Neuron (in vitro differentiated cells): ENCODE results near the gene RTL5.

Source experiments
- H2AFZ ChIP-seq: one replicate; pipeline ENCODE4 v1.6.1; 2013; ENCODE audit warnings: low read depth, mild to moderate bottlenecking, inconsistent platforms, low read length, moderate library complexity
- H3K27me3 ChIP-seq: one replicate; pipeline ENCODE4 v1.6.1; 2013; ENCODE audit warnings: low read length; ENCODE audit not compliant: insufficient read depth
- H3K36me3 ChIP-seq: one replicate; pipeline ENCODE4 v1.6.1; 2013; ENCODE audit warnings: low read length; ENCODE audit not compliant: insufficient read depth
- H3K4me1 ChIP-seq: one replicate; pipeline ENCODE4 v1.6.1; 2013; ENCODE audit warnings: low read length; ENCODE audit not compliant: insufficient read depth
- H3K4me3 ChIP-seq: 2 replicates; pipeline ENCODE4 v1.5.1; 2013; ENCODE audit warnings: mild to moderate bottlenecking, low read length, moderate library complexity
- H3K9me3 ChIP-seq: one replicate; pipeline ENCODE4 v1.6.1; 2013; ENCODE audit warnings: low read length

The RTL5 gene

DNA sequence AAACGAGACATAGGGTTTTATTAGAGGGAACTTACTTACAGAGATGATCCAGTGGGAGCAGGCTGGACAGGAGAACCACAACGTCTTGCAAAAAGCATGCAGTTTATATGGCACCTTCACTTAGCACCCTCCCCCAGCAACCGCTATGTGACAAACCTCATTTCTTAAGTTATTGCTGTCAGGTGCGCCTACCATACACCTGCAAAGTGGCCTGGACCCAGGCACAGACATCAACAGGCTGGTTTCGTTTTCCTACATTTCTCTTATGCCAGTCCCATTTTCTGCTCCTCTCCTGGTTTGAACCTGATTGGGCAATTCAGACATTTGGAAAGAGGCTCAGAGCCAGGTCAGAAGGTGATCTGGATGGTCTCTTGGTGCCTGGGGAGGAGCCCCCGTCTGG, 18.3 kb downstream of the RTL5 start:
- Histone ChIP-seq H2AFZ (no peak overlapping the region), H3K4me3 (no peak overlapping the region), H3K27me3 (peaks cover 6% of the 10 kb centered on the region), H3K4me1 (peaks cover 13% of the 10 kb centered on the region), H3K9me3 (no peaks in the 10 kb centered on the region), H3K36me3 (no peaks in the 10 kb centered on the region)

- Histone ChIP-seq H3K9me3 (no peaks in the 10 kb centered on the region), H3K4me3 (no peak overlapping the region), H2AFZ (no peak overlapping the region), H3K27me3 (peaks cover 6% of the 10 kb centered on the region), H3K36me3 (no peaks in the 10 kb centered on the region), H3K4me1 (peaks cover 13% of the 10 kb centered on the region)
Measured at GRCh38 chrX:72110876-72111708, 20.6 kb downstream of the RTL5 start.

DNA sequence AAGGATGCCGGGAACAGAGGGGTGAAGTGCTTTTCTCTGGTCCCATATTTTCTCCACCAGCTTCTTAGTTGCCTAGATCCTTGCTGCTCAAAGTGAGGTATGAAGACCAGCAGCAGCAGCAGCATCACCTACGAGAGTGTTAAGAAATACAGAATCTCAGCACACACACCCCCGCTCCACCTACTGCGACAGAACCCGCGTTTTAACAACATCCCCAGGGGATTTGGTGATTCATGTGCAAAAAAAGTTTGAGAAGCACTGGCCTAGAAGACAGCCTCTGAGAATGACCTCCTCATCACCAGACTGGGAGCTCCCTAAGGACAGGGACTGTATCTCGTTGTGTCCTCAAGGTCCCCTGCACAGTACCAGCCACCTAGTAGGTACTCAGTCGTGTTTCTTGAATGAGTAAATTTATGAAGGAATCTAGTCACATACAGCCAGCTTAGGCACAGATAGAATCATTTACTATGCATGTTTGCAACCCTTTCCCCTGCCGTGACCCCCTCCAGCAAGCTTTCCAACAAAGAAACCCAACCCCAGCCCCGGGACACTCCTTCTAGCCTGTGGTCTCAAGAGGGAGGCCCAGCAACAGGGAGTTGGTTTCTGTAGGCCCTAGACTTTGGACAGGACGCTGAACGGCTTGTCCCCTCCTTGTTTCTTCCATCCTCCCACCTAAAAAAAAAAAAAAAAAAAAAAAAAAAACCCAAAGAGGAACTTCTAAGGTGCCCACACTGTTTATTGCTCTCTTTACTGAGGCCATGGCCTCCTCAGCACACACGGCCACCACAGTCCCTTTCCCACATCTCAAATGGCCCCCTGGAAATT, 21.5 kb downstream of the RTL5 start:
- no peak overlapping the region for H2AFZ ChIP-seq
- H3K4me3 ChIP-seq, result no peak overlapping the region
- H3K9me3 ChIP-seq, result no peaks in the 10 kb centered on the region
- H3K4me1 ChIP-seq, result peaks cover 7% of the 10 kb centered on the region
- no peaks in the 10 kb centered on the region for H3K36me3 ChIP-seq
- peaks cover 6% of the 10 kb centered on the region for H3K27me3 ChIP-seq

DNA sequence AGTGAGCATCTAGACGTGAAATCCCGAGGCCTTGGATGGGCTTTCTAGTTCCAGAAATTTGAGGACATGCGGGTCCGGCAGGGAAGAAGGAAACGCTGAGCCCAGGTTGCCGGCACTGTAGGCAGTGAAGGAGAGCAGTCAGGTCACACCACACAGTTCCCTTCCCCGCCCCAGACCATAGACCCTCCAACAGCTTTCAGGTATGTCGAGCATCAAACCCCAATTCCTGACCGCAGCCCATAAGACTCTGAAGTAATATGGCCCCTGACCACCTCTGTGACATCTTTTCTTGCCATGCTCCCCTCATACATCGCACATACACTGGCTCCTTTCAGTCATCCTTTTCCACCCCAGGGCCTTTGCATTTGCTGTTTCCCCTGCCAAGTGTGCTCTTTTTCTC, 23.0 kb downstream of the RTL5 start:
- Histone ChIP-seq H2AFZ (no peak overlapping the region), H3K4me3 (no peak overlapping the region), H3K9me3 (no peaks in the 10 kb centered on the region), H3K27me3 (peaks cover 6% of the 10 kb centered on the region), H3K4me1 (no peaks in the 10 kb centered on the region), H3K36me3 (no peaks in the 10 kb centered on the region)

DNA sequence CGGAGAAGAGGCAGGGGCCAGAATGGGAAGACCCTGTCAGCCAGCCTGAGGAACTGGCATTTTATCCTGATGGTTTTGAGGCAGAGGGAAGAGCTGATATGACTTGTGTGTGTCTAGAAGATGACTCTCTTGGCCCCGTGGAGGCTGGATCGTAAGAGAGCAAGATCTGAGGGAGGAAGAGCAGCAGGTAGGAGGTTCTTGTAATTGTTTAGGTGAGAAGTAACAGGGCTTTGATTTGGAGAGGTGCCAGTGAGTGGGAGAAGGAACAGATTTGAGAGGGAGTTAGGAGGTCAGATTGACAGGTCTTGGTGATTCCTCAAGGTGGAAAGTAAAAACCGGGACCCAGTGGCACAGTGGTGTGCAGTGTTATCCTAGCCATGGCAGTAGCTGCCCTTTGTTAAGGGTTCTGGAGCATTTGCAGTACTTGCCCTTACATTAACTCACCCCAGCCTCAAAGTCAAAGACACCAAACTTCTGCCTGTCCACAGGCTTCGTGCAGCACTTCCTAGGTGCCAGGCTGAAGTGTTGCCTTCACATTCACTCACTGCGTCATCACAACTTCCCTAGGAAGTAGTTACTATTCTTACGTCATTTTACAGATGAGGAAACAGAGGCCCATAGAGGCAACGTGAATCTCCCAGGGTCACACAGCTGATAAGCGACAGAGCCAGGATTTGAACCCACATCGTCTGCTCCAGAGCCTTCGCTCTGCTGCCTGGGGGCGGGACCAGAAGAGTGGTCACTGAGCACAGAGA, 23.7 kb downstream of the RTL5 start:
- no peak overlapping the region for H2AFZ ChIP-seq
- H3K9me3 ChIP-seq, result no peaks in the 10 kb centered on the region
- H3K4me1 ChIP-seq, result no peaks in the 10 kb centered on the region
- no peak overlapping the region for H3K4me3 ChIP-seq
- no peaks in the 10 kb centered on the region for H3K36me3 ChIP-seq
- H3K27me3 ChIP-seq, result no peaks in the 10 kb centered on the region

DNA sequence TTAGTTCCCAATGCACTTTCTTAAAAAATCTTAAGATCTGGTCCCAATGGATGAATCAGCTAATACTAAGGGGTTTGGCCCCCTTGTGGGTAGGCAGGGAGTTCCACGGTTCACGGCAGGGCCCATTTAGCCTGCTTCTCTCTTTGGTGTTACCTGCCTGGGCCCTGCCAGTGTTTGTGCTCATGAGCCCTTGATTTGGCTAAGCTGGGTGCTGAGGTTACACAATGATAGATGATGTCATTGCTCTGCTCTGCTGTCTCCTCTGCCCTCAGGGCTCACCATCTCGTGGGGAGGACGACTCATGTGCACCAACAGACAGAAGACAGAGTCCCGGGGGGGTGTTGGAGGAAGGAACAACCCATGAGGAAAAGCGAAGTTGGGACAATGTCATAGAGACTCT, 24.4 kb downstream of the RTL5 start:
- no peaks in the 10 kb centered on the region for H3K36me3 ChIP-seq
- H3K4me1 ChIP-seq, result no peaks in the 10 kb centered on the region
- no peak overlapping the region for H2AFZ ChIP-seq
- H3K9me3 ChIP-seq, result no peaks in the 10 kb centered on the region
- H3K4me3 ChIP-seq, result no peak overlapping the region
- H3K27me3 ChIP-seq, result no peaks in the 10 kb centered on the region

GRCh38 chrX:72105436-72105835, 26.3 kb downstream of the RTL5 start:
- no peaks in the 10 kb centered on the region for H3K4me1 ChIP-seq
- H3K27me3 ChIP-seq, result no peaks in the 10 kb centered on the region
- H3K36me3 ChIP-seq, result no peaks in the 10 kb centered on the region
- H3K4me3 ChIP-seq, result no peak overlapping the region
- H3K9me3 ChIP-seq, result no peaks in the 10 kb centered on the region
- no peak overlapping the region for H2AFZ ChIP-seq

- Histone ChIP-seq H3K4me1 (no peaks in the 10 kb centered on the region), H3K4me3 (no peak overlapping the region), H3K9me3 (no peaks in the 10 kb centered on the region), H3K36me3 (no peaks in the 10 kb centered on the region), H2AFZ (no peak overlapping the region), H3K27me3 (no peaks in the 10 kb centered on the region)
Measured at GRCh38 chrX:72102760-72103159, 29.0 kb downstream of the RTL5 start.

DNA sequence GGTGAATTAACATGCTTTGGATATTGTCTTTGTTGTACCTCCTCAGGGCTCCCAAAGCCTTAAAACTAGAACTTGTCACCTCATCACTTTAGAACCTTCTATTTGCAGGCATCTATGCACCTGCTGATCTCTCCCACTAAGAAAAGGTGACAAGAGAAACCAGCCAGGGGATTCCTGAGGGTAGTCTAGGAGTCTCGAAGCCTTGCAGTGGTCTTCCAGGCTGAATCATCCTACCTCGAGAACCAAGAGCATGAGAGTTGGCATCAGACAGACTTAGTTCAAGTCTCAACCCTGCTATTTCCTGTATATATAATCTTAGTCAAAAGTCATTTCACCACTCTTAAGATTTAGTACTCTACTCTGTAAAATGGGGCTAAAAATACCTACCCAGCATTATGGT, 29.6 kb downstream of the RTL5 start:
- no peaks in the 10 kb centered on the region for H3K27me3 ChIP-seq
- H3K4me1 ChIP-seq, result peaks cover 1% of the 10 kb centered on the region
- no peaks in the 10 kb centered on the region for H3K9me3 ChIP-seq
- H2AFZ ChIP-seq, result no peak overlapping the region
- H3K4me3 ChIP-seq, result no peak overlapping the region
- H3K36me3 ChIP-seq, result no peaks in the 10 kb centered on the region

DNA sequence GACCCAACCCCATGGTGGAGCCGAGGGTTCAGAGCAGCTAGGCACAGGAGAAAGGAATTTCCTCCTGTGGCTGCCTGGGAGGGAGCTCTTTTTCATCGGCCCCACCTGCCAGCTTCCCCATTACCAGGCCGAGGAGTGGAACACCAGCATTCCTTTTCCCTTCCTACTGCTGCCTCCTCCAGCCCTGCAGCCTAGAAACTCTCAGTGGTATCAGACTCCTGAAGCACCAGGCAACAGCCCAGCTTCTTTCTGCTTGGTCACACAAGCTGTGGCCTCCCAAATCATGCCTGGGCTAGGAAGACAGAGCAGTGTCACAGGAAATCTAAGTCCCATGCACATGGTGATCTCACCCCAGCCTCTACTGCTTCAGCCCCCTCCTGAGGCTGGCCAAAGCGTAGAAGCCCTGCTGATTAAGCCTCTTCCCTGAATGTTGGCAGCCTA, 30.1 kb downstream of the RTL5 start:
- Histone ChIP-seq H3K36me3 (no peaks in the 10 kb centered on the region), H3K27me3 (no peaks in the 10 kb centered on the region), H2AFZ (no peak overlapping the region), H3K4me1 (peaks cover 2% of the 10 kb centered on the region), H3K4me3 (no peak overlapping the region), H3K9me3 (no peaks in the 10 kb centered on the region)

- Histone ChIP-seq H3K4me3 (no peak overlapping the region), H3K27me3 (no peaks in the 10 kb centered on the region), H3K9me3 (no peaks in the 10 kb centered on the region), H3K4me1 (peaks cover 2% of the 10 kb centered on the region), H2AFZ (no peak overlapping the region), H3K36me3 (no peaks in the 10 kb centered on the region)
Measured at GRCh38 chrX:72100824-72101351, 30.8 kb downstream of the RTL5 start.

- Histone ChIP-seq H3K4me1 (peaks cover 3% of the 10 kb centered on the region), H3K27me3 (no peaks in the 10 kb centered on the region), H2AFZ (no peak overlapping the region), H3K9me3 (no peaks in the 10 kb centered on the region), H3K36me3 (no peaks in the 10 kb centered on the region), H3K4me3 (no peak overlapping the region)
Measured at GRCh38 chrX:72100051-72100755, 31.5 kb downstream of the RTL5 start.
